Astrocyte (in vitro differentiated cells and primary cell): ENCODE measurements around the gene GALK2. TPM values are rescaled to one million over a fixed set of nuclear protein-coding genes. Genes with fewer than 3 reads are reported as not detected.

ENCODE experiments used
- DNase-seq: peaks from one replicate; pipeline ENCODE4 v3.0.0-alpha.2; 2010; ENCODE audit warnings: low read depth
- FAIRE-seq: peaks from 2 replicates; lab custom pipeline; 2011; peaks lifted over from hg19 to GRCh38; lab: Jason Lieb, UNC
- H2AFZ ChIP-seq: 2 replicates; pipeline ENCODE4 v1.6.0; 2012; ENCODE audit warnings: low read depth, low read length, inconsistent platforms
- H3K27ac ChIP-seq: 2 replicates; pipeline ENCODE4 v1.5.1; 2011; ENCODE audit warnings: low read depth, low read length, inconsistent platforms
- H3K27me3 ChIP-seq: 2 replicates; pipeline ENCODE4 v1.6.0; 2011; ENCODE audit warnings: low read length, inconsistent platforms; ENCODE audit not compliant: insufficient read depth
- H3K36me3 ChIP-seq: 2 replicates; pipeline ENCODE4 v1.5.1; 2011; ENCODE audit warnings: low read length, inconsistent platforms; ENCODE audit not compliant: insufficient read depth
- H3K4me1 ChIP-seq: 2 replicates; pipeline ENCODE4 v1.5.1; 2011; ENCODE audit warnings: low read length, inconsistent platforms; ENCODE audit not compliant: insufficient read depth
- H3K4me2 ChIP-seq: 2 replicates; pipeline ENCODE4 v1.6.0; 2012; ENCODE audit warnings: low read length, inconsistent platforms
- H3K4me3 ChIP-seq: 2 replicates; pipeline ENCODE4 v1.5.1; 2011; ENCODE audit warnings: low read depth, mild to moderate bottlenecking, low read length, inconsistent platforms; ENCODE audit not compliant: insufficient read depth
- H3K79me2 ChIP-seq: 2 replicates; pipeline ENCODE4 v1.6.0; 2012; ENCODE audit warnings: mild to moderate bottlenecking, low read length, inconsistent platforms; ENCODE audit not compliant: insufficient read depth
- H3K9ac ChIP-seq: 2 replicates; pipeline ENCODE4 v1.6.0; 2012; ENCODE audit warnings: mild to moderate bottlenecking, low read length, inconsistent platforms
- H3K9me3 ChIP-seq: 2 replicates; pipeline ENCODE4 v1.5.1; 2012; ENCODE audit warnings: low read depth, mild to moderate bottlenecking, low read length, inconsistent platforms; ENCODE audit not compliant: insufficient read depth
- H4K20me1 ChIP-seq: 2 replicates; pipeline ENCODE4 v1.6.0; 2012; ENCODE audit warnings: low read length, inconsistent platforms; ENCODE audit not compliant: insufficient read depth
- H3K27ac Mint-ChIP-seq: one replicate; pipeline ENCODE4 v1.8.0; 2021; ENCODE audit warnings: mild to moderate bottlenecking, mixed read lengths; ENCODE audit not compliant: unreplicated experiment
- H3K27me3 Mint-ChIP-seq: one replicate; pipeline ENCODE4 v1.8.0; 2021; ENCODE audit warnings: low read depth, mixed read lengths; ENCODE audit not compliant: unreplicated experiment
- H3K36me3 Mint-ChIP-seq: one replicate; pipeline ENCODE4 v1.8.0; 2021; ENCODE audit warnings: low read depth, mixed read lengths; ENCODE audit not compliant: unreplicated experiment
- H3K4me1 Mint-ChIP-seq: one replicate; pipeline ENCODE4 v1.8.0; 2021; ENCODE audit warnings: low read depth, mixed read lengths; ENCODE audit not compliant: unreplicated experiment
- H3K4me3 Mint-ChIP-seq: one replicate; pipeline ENCODE4 v1.8.0; 2021; ENCODE audit warnings: mild to moderate bottlenecking, moderate library complexity, mixed read lengths; ENCODE audit not compliant: unreplicated experiment
- H3K9me3 Mint-ChIP-seq: one replicate; pipeline ENCODE4 v1.8.0; 2021; ENCODE audit warnings: mild to moderate bottlenecking, mixed read lengths; ENCODE audit not compliant: unreplicated experiment
- EZH2 ChIP-seq: IDR thresholded peaks from 2 replicates; pipeline ENCODE4 v1.6.1; 2012; ENCODE audit warnings: mild to moderate bottlenecking, low read length, inconsistent platforms; ENCODE audit not compliant: insufficient read depth
- total RNA-seq: library from RNA; stranded (reverse); gene quantifications from 2 replicates; pipeline ENCODE4 v1.2.1, GENCODE V29; 2021
- TF ChIP-seq, protein P1 (sequence below): IDR thresholded peaks from 2 replicates; pipeline ENCODE4 v1.5.1; 2011; ENCODE audit warnings: low read depth, mild to moderate bottlenecking, inconsistent platforms, low read length, moderate library complexity; ENCODE audit not compliant: insufficient read depth

The GALK2 gene
- total RNA-seq, 1 donor from 2014 or later: 21.4 TPM

DNA sequence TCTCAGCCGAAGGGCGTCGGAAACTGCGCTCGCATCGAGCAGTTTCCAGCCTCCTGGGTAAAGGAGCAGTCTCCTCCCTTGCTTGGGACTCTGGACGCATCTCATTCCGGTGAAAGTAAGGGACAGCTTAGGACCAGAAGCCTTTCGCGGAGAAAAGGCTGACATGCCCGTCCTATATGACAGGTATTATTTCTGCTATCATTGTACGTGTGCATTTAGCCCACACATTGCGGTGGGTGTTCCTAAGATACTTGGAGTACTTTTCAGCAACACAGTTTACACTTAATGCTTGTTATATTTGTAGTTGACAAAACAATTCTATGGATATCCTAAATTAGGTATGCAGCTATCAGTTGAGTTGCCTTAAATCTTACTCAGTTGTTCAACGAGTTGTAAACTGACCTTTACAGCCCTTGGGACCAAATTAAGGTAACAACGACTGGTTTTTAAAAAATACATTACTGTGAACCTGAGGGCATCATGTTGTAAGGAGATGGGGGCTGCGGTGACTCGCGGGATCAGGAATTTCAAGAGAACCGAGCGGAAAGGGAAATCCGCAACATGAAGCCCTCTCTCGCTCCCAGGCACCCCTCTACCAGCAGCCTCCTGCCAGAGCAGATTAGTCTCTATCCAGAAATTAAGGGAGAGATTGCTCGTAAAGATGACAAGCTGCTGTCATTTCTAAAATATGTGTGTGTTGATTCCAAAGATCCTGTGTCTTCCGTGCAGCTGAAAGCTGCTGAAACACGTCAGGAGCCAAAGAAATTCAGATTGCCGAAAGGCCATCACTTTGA lies 14.0 kb upstream of the GALK2 start:
- Histone ChIP-seq H3K36me3 (no peaks in the 10 kb centered on the region), H3K9me3 (no peaks in the 10 kb centered on the region), H4K20me1 (peaks cover 11% of the 10 kb centered on the region), H3K4me1 (peaks cover 6% of the 10 kb centered on the region), H3K27ac (peak overlapping the region; percentile 97), H3K9ac (peak overlapping the region; percentile 99), H3K4me2 (peak overlapping the region; percentile 90), H3K4me3 (peak overlapping the region; percentile 94), H3K27me3 (no peaks in the 10 kb centered on the region), H3K79me2 (peaks cover 94% of the 10 kb centered on the region), H2AFZ (peak overlapping the region; percentile 87)
- Mint-ChIP-seq H3K4me1 (peaks cover 13% of the 10 kb centered on the region), H3K4me3 (peak overlapping the region; percentile 100), H3K36me3 (no peaks in the 10 kb centered on the region), H3K27me3 (no peaks in the 10 kb centered on the region), H3K27ac (peak overlapping the region; percentile 99), H3K9me3 (no peaks in the 10 kb centered on the region)
- TF ChIP-seq, protein P1, sequence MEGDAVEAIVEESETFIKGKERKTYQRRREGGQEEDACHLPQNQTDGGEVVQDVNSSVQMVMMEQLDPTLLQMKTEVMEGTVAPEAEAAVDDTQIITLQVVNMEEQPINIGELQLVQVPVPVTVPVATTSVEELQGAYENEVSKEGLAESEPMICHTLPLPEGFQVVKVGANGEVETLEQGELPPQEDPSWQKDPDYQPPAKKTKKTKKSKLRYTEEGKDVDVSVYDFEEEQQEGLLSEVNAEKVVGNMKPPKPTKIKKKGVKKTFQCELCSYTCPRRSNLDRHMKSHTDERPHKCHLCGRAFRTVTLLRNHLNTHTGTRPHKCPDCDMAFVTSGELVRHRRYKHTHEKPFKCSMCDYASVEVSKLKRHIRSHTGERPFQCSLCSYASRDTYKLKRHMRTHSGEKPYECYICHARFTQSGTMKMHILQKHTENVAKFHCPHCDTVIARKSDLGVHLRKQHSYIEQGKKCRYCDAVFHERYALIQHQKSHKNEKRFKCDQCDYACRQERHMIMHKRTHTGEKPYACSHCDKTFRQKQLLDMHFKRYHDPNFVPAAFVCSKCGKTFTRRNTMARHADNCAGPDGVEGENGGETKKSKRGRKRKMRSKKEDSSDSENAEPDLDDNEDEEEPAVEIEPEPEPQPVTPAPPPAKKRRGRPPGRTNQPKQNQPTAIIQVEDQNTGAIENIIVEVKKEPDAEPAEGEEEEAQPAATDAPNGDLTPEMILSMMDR: no peak
- TF ChIP-seq EZH2: no peak
- FAIRE-seq (no peak), DNase-seq (peak; percentile 32)

DNA sequence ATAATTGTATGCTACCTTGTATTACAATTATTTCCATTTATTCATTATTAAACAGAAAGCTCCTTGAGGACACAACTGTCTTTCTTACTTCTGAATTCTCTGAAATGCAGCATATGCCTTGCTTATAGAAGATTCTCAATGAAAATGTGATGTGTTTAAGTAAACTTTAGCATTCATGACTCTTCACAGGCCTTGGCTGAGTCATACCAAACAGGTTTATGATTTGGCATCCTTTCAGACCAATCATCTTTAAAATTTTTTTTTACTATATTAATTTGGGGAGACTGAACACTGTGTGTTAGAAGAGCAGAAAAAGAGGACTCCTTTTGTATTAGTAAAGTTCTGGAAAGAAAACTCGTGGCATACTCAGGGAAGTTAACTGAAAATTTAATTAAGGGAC lies 6.4 kb upstream of the GALK2 start:
- DNase-seq (no peak), FAIRE-seq (no peak)
- no peaks in the 10 kb centered on the region for H3K4me1 ChIP-seq
- H3K27me3 ChIP-seq: no peaks in the 10 kb centered on the region
- no peak overlapping the region for H3K4me3 Mint-ChIP-seq
- H3K9me3 ChIP-seq: no peaks in the 10 kb centered on the region
- H3K27ac ChIP-seq: no peak overlapping the region
- H3K4me2 ChIP-seq: no peak overlapping the region
- no peak overlapping the region for H3K4me3 ChIP-seq
- H3K79me2 ChIP-seq: peaks cover 40% of the 10 kb centered on the region
- H4K20me1 ChIP-seq: no peaks in the 10 kb centered on the region
- no peaks in the 10 kb centered on the region for H3K9me3 Mint-ChIP-seq
- H3K36me3 Mint-ChIP-seq: peaks cover 4% of the 10 kb centered on the region
- no peaks in the 10 kb centered on the region for H3K36me3 ChIP-seq
- TF ChIP-seq, protein P1: no peak
- TF ChIP-seq EZH2: no peak
- H3K27me3 Mint-ChIP-seq: no peaks in the 10 kb centered on the region
- H3K27ac Mint-ChIP-seq: no peak overlapping the region
- H3K4me1 Mint-ChIP-seq: no peaks in the 10 kb centered on the region
- H2AFZ ChIP-seq: no peak overlapping the region
- no peak overlapping the region for H3K9ac ChIP-seq

DNA sequence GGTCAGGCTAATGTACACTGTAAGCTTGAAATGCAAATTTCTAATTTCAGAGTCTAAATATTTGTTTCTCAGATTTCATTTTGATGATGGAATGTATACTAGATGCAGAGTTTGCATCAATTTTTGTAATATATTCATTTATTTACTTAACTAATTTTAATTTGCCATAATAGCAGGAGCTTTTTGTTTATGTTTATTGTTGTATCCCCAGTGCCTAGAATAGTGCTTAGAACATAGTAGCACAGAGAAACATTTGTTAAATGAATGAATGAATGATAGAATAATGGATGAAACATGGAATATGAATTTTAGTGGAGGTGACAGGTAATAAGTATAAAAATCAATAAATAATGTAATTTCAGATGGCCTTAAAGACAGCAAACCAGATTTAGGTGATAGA lies 5.2 kb upstream of the GALK2 start:
- Histone ChIP-seq H3K9me3 (no peaks in the 10 kb centered on the region), H3K36me3 (no peaks in the 10 kb centered on the region), H3K27me3 (no peaks in the 10 kb centered on the region), H3K9ac (no peak overlapping the region), H3K79me2 (peaks cover 31% of the 10 kb centered on the region), H4K20me1 (no peaks in the 10 kb centered on the region), H3K4me2 (no peak overlapping the region), H3K27ac (no peak overlapping the region), H3K4me3 (no peak overlapping the region), H2AFZ (no peak overlapping the region), H3K4me1 (peaks cover 2% of the 10 kb centered on the region)
- FAIRE-seq: no peak
- Mint-ChIP-seq H3K27me3 (no peaks in the 10 kb centered on the region), H3K27ac (no peak overlapping the region), H3K4me1 (no peaks in the 10 kb centered on the region), H3K36me3 (peaks cover 4% of the 10 kb centered on the region), H3K4me3 (no peak overlapping the region), H3K9me3 (no peaks in the 10 kb centered on the region)
- TF ChIP-seq EZH2: no peak
- TF ChIP-seq, protein P1: no peak
- DNase-seq: no peak
